ENCODE measurements around the gene AHDC1. TPM values are rescaled to one million over a fixed set of nuclear protein-coding genes. Genes with fewer than 3 reads are reported as not detected.
A peak's percentile ranks its signal among the peaks of the same experiment; 100 is the strongest.

AHDC1 gene
- total and polyA plus RNA-seq, 2 of the 13 experiments (the other 11 are each of a cell fraction or from before 2014, with no cell fraction given): 1.0 to 2.7 TPM

DNA sequence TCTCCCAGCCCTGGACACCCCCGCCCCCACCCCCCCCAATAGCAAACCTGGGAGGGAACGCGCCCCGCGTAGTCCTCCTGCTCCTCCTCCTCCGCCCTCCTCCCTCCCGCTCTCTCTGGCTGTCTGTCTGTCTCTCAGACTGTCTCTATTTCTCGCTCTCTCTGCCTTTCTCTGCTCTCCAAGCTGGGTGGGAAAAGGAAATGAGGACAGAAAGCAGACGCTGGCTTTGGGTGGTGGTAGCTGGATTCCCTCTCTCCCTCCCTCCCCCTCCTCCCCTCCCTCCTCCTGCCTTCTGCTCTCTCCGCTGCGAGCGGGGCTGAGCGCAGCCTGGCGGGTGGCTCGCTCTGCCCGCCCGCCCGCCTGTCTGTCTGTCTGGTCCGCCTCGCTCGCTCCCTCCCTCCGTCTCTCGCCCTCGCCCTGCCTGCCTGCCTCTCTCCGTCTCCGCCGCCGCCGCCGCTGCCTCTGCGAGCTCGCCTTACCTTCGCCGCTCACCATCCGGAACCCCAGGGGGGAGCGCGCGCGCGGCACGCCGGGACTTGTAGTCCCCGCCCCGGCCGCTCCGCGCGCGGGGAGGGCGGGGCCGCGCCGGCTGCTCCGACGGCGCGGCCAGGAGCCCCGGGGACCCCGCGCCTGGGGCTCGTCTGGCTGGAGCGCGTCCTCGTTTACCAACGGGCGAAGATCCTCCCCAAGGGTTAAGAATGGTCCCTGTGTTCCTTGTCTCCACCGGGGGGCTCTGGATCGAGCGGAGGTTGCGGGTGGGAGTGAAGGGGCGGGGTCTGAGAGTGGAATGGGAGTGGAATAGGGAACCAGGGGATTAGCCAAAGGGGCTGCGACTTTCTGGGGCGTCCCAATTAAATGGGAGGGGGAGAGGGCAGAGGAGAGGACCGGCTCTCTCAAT lies at the start of gene AHDC1 (continued):
- TF ChIP-seq HNF1A (IDR thresholded peaks at IDR 0.05; ENCODE audit: low read depth): no peak
- no peak for TF ChIP-seq HNF1A (CRISPR knock-in tag; IDR thresholded peaks at IDR 0.05; ENCODE audit: borderline replicate concordance)
- no peak for TF ChIP-seq ISX (CRISPR knock-in tag; conservative IDR thresholded peaks at IDR 0.05)
- TF ChIP-seq GATA4 (IDR thresholded peaks at IDR 0.05; ENCODE audit: borderline replicate concordance, low read depth): no peak
- TF ChIP-seq DMTF1 (CRISPR knock-in tag; IDR thresholded peaks at IDR 0.05): no peak
- no peak for TF ChIP-seq PRDM4 (CRISPR knock-in tag; IDR thresholded peaks at IDR 0.05; ENCODE audit: borderline replicate concordance)
- TF ChIP-seq, protein P1, sequence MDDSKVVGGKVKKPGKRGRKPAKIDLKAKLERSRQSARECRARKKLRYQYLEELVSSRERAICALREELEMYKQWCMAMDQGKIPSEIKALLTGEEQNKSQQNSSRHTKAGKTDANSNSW (CRISPR knock-in tag; IDR thresholded peaks at IDR 0.05; ENCODE audit: borderline replicate concordance): no peak
- no peak for TF ChIP-seq ZNF343 (CRISPR knock-in tag; IDR thresholded peaks at IDR 0.05)
- TF ChIP-seq ZNF557 (CRISPR knock-in tag; IDR thresholded peaks at IDR 0.05): no peak
- no peak for TF ChIP-seq ZNF101 (CRISPR knock-in tag; IDR thresholded peaks at IDR 0.05; ENCODE audit: borderline replicate concordance, low read depth)
- no peak for TF ChIP-seq SNAPC5 (CRISPR knock-in tag; IDR thresholded peaks at IDR 0.05; ENCODE audit: borderline replicate concordance)
- TF ChIP-seq MTA1 (CRISPR knock-in tag; IDR thresholded peaks at IDR 0.05; ENCODE audit: borderline replicate concordance): no peak
- TF ChIP-seq ZBTB20 (CRISPR knock-in tag; IDR thresholded peaks at IDR 0.05; ENCODE audit: borderline replicate concordance, low read depth): 0 out of 2 replicates have a peak, but pooled peaks have one; percentile 56
- no peak for TF ChIP-seq ZNF382 (CRISPR knock-in tag; IDR thresholded peaks at IDR 0.05; ENCODE audit: borderline replicate concordance)
- no peak for TF ChIP-seq GMEB2 (CRISPR knock-in tag; IDR thresholded peaks at IDR 0.05; ENCODE audit: low read depth)
- TF ChIP-seq IRX3 (CRISPR knock-in tag; IDR thresholded peaks at IDR 0.05; ENCODE audit: borderline replicate concordance, low read depth): no peak; the same call in 1 of the 2 replicates
- TF ChIP-seq KMT2B (CRISPR knock-in tag; IDR thresholded peaks at IDR 0.05): no peak

Data from HepG2 (cell line).